Testis (tissue), 2 donors: ENCODE results near the gene LRRTM4.

Experiments
- POLR2A ChIP-seq: fragments of 450-650 bp; IDR thresholded peaks from one replicate; pipeline ENCODE4 v1.6.1; 2017; ENCODE audit warnings: antibody characterized with exemption, mild to moderate bottlenecking, moderate library complexity
- TF ChIP-seq, protein P1 (sequence below), 3 experiments: fragments of 450-650 bp in 2 of 3; fragments of 200-600 bp in 1 of 3; sonication (generic) in 1 of 3; IDR thresholded peaks; one replicate each; pipeline ENCODE4 v1.5.1; 2016 to 2019; ENCODE audit warnings: antibody characterized with exemption in 3 of 3, mild to moderate bottlenecking in 2 of 3, moderate library complexity in 1 of 3

DNA sequence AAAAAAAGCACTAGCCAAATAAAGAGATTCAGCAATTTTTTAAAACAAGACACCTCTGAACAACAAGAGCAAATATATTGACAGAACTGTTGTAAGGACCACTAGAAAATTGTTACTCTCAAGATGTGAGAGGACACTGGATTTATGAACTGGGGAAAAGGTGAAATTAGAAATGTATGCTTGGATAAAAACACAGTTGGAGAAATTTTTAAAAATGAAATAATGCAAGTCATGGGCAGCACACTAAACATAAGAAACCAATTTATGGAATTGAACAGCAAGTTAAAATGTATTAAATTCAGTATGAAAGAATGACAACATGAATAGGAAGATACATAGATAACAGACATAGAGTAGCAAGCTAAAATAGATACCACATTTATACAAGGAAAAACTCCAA lies 377.4 kb downstream of the LRRTM4 start:
- TF ChIP-seq, protein P1, sequence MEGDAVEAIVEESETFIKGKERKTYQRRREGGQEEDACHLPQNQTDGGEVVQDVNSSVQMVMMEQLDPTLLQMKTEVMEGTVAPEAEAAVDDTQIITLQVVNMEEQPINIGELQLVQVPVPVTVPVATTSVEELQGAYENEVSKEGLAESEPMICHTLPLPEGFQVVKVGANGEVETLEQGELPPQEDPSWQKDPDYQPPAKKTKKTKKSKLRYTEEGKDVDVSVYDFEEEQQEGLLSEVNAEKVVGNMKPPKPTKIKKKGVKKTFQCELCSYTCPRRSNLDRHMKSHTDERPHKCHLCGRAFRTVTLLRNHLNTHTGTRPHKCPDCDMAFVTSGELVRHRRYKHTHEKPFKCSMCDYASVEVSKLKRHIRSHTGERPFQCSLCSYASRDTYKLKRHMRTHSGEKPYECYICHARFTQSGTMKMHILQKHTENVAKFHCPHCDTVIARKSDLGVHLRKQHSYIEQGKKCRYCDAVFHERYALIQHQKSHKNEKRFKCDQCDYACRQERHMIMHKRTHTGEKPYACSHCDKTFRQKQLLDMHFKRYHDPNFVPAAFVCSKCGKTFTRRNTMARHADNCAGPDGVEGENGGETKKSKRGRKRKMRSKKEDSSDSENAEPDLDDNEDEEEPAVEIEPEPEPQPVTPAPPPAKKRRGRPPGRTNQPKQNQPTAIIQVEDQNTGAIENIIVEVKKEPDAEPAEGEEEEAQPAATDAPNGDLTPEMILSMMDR (IDR thresholded peaks at IDR 0.05): no peak
- TF ChIP-seq POLR2A: no peak
